H9 (cell line): Measurements from ENCODE around the gene PDCD10. TPM values are rescaled to one million over a fixed set of nuclear protein-coding genes. Genes with fewer than 3 reads are reported as not detected.
A peak's percentile ranks its signal among the peaks of the same experiment; 100 is the strongest.

Experiments used
- DNase-seq: peaks from one replicate; pipeline ENCODE4 v3.0.0-alpha.2; 2017
- H2AFZ ChIP-seq: one replicate; pipeline ENCODE4 v1.6.1; 2013; ENCODE audit warnings: mild to moderate bottlenecking, low read length, control low read depth, moderate library complexity
- H2AK5ac ChIP-seq: 2 replicates; pipeline ENCODE4 v1.6.1; 2013; ENCODE audit warnings: low read length, control low read depth, mixed read lengths; ENCODE audit not compliant: insufficient read length
- H2BK120ac ChIP-seq: one replicate; pipeline ENCODE4 v1.6.1; 2013; ENCODE audit warnings: low read depth, mild to moderate bottlenecking, low read length, control low read depth, inconsistent platforms; ENCODE audit not compliant: poor library complexity, severe bottlenecking
- H2BK12ac ChIP-seq: 2 replicates; pipeline ENCODE4 v1.6.1; 2013; ENCODE audit warnings: low read length, control low read depth, mixed read lengths, low read depth; ENCODE audit not compliant: insufficient read length
- H2BK15ac ChIP-seq: 2 replicates; pipeline ENCODE4 v1.6.1; 2013; ENCODE audit warnings: low read depth, low read length, control low read depth
- H2BK20ac ChIP-seq: one replicate; pipeline ENCODE4 v1.6.1; 2013; ENCODE audit warnings: low read depth, mild to moderate bottlenecking, low read length, control low read depth, inconsistent platforms; ENCODE audit not compliant: poor library complexity, severe bottlenecking
- H2BK5ac ChIP-seq: 2 replicates; pipeline ENCODE4 v1.6.1; 2013; ENCODE audit warnings: low read length, control low read depth, mixed read lengths; ENCODE audit not compliant: insufficient read length
- H3K14ac ChIP-seq: 2 replicates; pipeline ENCODE4 v1.6.1; 2013; ENCODE audit warnings: low read length, control low read depth; ENCODE audit not compliant: insufficient read depth
- H3K18ac ChIP-seq: 2 replicates; pipeline ENCODE4 v1.6.1; 2013; ENCODE audit warnings: low read depth, mild to moderate bottlenecking, mixed read lengths, low read length, control low read depth; ENCODE audit not compliant: insufficient read length
- H3K23ac ChIP-seq: 2 replicates; pipeline ENCODE4 v1.6.1; 2013; ENCODE audit warnings: low read length, control low read depth, mixed read lengths, low read depth; ENCODE audit not compliant: insufficient read length
- H3K23me2 ChIP-seq: 2 replicates; pipeline ENCODE4 v1.6.1; 2013; ENCODE audit warnings: low read depth, mild to moderate bottlenecking, mixed read lengths, low read length, control low read depth; ENCODE audit not compliant: insufficient read length, poor library complexity, severe bottlenecking
- H3K27ac ChIP-seq: 2 replicates; pipeline ENCODE4 v1.5.1; 2013; ENCODE audit warnings: low read length, control low read depth, mixed read lengths, low read depth; ENCODE audit not compliant: insufficient read length
- H3K27me3 ChIP-seq: 2 replicates; pipeline ENCODE4 v1.6.1; 2013; ENCODE audit warnings: low read length, control low read depth, inconsistent platforms; ENCODE audit not compliant: insufficient read depth
- H3K4ac ChIP-seq: 2 replicates; pipeline ENCODE4 v1.6.1; 2013; ENCODE audit warnings: low read depth, mild to moderate bottlenecking, control low read depth, inconsistent platforms, low read length, moderate library complexity
- H3K4me1 ChIP-seq: 2 replicates; pipeline ENCODE4 v1.6.1; 2013; ENCODE audit warnings: low read length, control low read depth, inconsistent platforms; ENCODE audit not compliant: insufficient read depth
- H3K4me2 ChIP-seq: 2 replicates; pipeline ENCODE4 v1.6.1; 2013; ENCODE audit warnings: low read length, control low read depth, mixed read lengths; ENCODE audit not compliant: insufficient read length, insufficient read depth
- H3K56ac ChIP-seq: 2 replicates; pipeline ENCODE4 v1.6.1; 2013; ENCODE audit warnings: low read depth, mild to moderate bottlenecking, mixed read lengths, low read length, control low read depth; ENCODE audit not compliant: insufficient read length
- H3K79me1 ChIP-seq: 2 replicates; pipeline ENCODE4 v1.6.1; 2013; ENCODE audit warnings: low read depth, mild to moderate bottlenecking, moderate library complexity, low read length, control low read depth, inconsistent platforms; ENCODE audit not compliant: insufficient read depth, poor library complexity, severe bottlenecking
- H3K79me2 ChIP-seq: 2 replicates; pipeline ENCODE4 v1.6.1; 2013; ENCODE audit warnings: low read length, control low read depth, inconsistent platforms; ENCODE audit not compliant: insufficient read depth
- H3K9ac ChIP-seq: 2 replicates; pipeline ENCODE4 v1.6.1; 2013; ENCODE audit warnings: low read length, control low read depth, mixed read lengths; ENCODE audit not compliant: insufficient read length; ENCODE audit errors: extremely low read depth
- H3K9me3 ChIP-seq: one replicate; pipeline ENCODE4 v1.6.1; 2013; ENCODE audit warnings: low read depth, low read length, inconsistent platforms; ENCODE audit not compliant: control insufficient read depth
- H3T11ph ChIP-seq: one replicate; pipeline ENCODE4 v1.6.1; 2013; ENCODE audit warnings: mild to moderate bottlenecking, low read length, control low read depth, inconsistent platforms
- H4K20me1 ChIP-seq: one replicate; pipeline ENCODE4 v1.6.1; 2013; ENCODE audit not compliant: control insufficient read depth, insufficient read length, insufficient read depth
- H4K5ac ChIP-seq: 2 replicates; pipeline ENCODE4 v1.6.1; 2013; ENCODE audit warnings: low read depth, mild to moderate bottlenecking, mixed read lengths, low read length, control low read depth; ENCODE audit not compliant: insufficient read length
- H4K8ac ChIP-seq: replicated peaks from 2 replicates; pipeline ENCODE4 v1.6.1; 2013; ENCODE audit warnings: low read length, control low read depth, mixed read lengths, low read depth; ENCODE audit not compliant: insufficient read length
- H4K91ac ChIP-seq: 2 replicates; pipeline ENCODE4 v1.6.1; 2013; ENCODE audit warnings: low read depth, mild to moderate bottlenecking, moderate library complexity, mixed read lengths, low read length, control low read depth; ENCODE audit not compliant: insufficient read length
- H3K27ac Mint-ChIP-seq, 3 experiments: 2 replicates in 2 of 3; 3 replicates in 1 of 3; pipeline ENCODE4 v1.8.0; 2020 to 2021; ENCODE audit warnings: mixed read lengths in 3 of 3, mild to moderate bottlenecking in 1 of 3, moderate library complexity in 1 of 3
- H3K27me3 Mint-ChIP-seq: 2 replicates; pipeline ENCODE4 v1.8.0; 2021; ENCODE audit warnings: low read depth, mild to moderate bottlenecking, moderate library complexity, mixed read lengths
- H3K36me3 Mint-ChIP-seq, 3 experiments: 2 replicates in 2 of 3; 3 replicates in 1 of 3; pipeline ENCODE4 v1.8.0; 2020 to 2021; ENCODE audit warnings: low read depth in 3 of 3, mixed read lengths in 3 of 3; ENCODE audit not compliant: insufficient read depth in 1 of 3
- H3K4me1 Mint-ChIP-seq, 2 experiments: 2 replicates each; pipeline ENCODE4 v1.8.0; 2020; ENCODE audit warnings: mixed read lengths in 2 of 2
- H3K4me3 Mint-ChIP-seq, 2 experiments: 2 replicates in 1 of 2; 3 replicates in 1 of 2; pipeline ENCODE4 v1.8.0; 2020 to 2021; ENCODE audit warnings: mild to moderate bottlenecking in 2 of 2, mixed read lengths in 2 of 2, moderate library complexity in 1 of 2
- H3K9me3 Mint-ChIP-seq, 2 experiments: 2 replicates in 1 of 2; 3 replicates in 1 of 2; pipeline ENCODE4 v1.8.0; 2020; ENCODE audit warnings: mild to moderate bottlenecking in 2 of 2, mixed read lengths in 2 of 2, moderate library complexity in 1 of 2
- total RNA-seq: library from RNA; stranded (reverse); gene quantifications from 2 replicates; pipeline ENCODE4 v1.2.1, GENCODE V29; 2021
- TF ChIP-seq, protein P1 (sequence below): fragments of 200-600 bp; sonication (generic); conservative IDR thresholded peaks from 3 replicates; pipeline ENCODE4 v1.8.0; 2021; ENCODE audit warnings: antibody characterized with exemption, mild to moderate bottlenecking

PDCD10 gene
- total RNA-seq, 1 experiment from 2014 or later = 64.3 TPM

DNA sequence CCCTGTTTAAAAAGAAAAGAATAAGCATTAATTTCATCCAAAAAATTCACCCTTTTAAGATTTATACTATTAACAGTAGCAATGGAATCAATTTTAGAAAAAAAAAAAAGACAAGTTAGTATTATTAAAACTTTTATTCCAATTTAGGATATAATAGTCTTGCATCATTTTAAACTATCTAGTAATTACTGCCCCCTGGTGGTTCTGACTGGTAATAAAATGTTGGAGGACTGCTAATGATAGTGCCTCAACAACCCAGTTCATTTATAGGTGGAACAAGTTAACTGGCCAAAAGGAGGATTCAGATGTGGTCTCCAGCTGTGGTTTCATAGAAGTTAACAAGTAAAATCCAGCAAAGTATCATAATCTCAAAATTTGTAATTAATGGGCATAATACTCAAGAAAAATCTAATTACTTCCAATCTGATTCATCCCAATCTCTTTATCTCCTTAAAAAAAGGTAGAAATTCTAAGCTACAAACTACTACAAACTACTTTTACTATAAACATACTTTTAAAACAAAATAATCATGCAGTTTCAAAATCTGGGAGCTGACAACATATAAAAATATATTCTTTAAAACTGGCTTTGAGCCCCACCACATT lies 50.2 kb downstream of the PDCD10 start:
- Histone ChIP-seq H2BK12ac (no peak overlapping the region), H3K79me1 (no peaks in the 10 kb centered on the region), H3T11ph (no peak overlapping the region), H3K27ac (no peak overlapping the region), H3K23me2 (no peaks in the 10 kb centered on the region), H2AK5ac (no peak overlapping the region), H2BK5ac (no peak overlapping the region), H3K4ac (no peak overlapping the region), H2BK120ac (no peak overlapping the region), H2BK15ac (no peak overlapping the region), H3K4me2 (no peak overlapping the region), H4K8ac (no peak overlapping the region), H2AFZ (no peak overlapping the region), H4K91ac (no peak overlapping the region), H4K20me1 (no peaks in the 10 kb centered on the region), H3K27me3 (no peaks in the 10 kb centered on the region), H3K56ac (no peak overlapping the region), H2BK20ac (no peak overlapping the region), H3K79me2 (no peaks in the 10 kb centered on the region), H3K23ac (no peak overlapping the region), H3K4me1 (no peaks in the 10 kb centered on the region), H3K18ac (no peak overlapping the region), H3K9me3 (no peaks in the 10 kb centered on the region), H3K9ac (no peak overlapping the region), H3K14ac (no peak overlapping the region), H4K5ac (no peak overlapping the region)
- Mint-ChIP-seq H3K36me3 (peaks cover 16 to 25% (median 22%) of the 10 kb centered on the region in 3 experiments), H3K9me3 (no peaks in the 10 kb centered on the region), H3K4me1 (peaks cover 5 to 6% of the 10 kb centered on the region in 2 experiments), H3K4me3 (no peak overlapping the region), H3K27me3 (no peaks in the 10 kb centered on the region), H3K27ac (no peak overlapping the region)
- TF ChIP-seq, protein P1, sequence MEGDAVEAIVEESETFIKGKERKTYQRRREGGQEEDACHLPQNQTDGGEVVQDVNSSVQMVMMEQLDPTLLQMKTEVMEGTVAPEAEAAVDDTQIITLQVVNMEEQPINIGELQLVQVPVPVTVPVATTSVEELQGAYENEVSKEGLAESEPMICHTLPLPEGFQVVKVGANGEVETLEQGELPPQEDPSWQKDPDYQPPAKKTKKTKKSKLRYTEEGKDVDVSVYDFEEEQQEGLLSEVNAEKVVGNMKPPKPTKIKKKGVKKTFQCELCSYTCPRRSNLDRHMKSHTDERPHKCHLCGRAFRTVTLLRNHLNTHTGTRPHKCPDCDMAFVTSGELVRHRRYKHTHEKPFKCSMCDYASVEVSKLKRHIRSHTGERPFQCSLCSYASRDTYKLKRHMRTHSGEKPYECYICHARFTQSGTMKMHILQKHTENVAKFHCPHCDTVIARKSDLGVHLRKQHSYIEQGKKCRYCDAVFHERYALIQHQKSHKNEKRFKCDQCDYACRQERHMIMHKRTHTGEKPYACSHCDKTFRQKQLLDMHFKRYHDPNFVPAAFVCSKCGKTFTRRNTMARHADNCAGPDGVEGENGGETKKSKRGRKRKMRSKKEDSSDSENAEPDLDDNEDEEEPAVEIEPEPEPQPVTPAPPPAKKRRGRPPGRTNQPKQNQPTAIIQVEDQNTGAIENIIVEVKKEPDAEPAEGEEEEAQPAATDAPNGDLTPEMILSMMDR = peak; percentile 84
- DNase-seq = no peak
